Neutrophil (primary cell): ENCODE data around the gene ERN1.

Experiments
- H3K27ac ChIP-seq: fragments of 200-600 bp; sonication (generic); 2 replicates; pipeline ENCODE4 v1.5.1; 2016; ENCODE audit warnings: mild to moderate bottlenecking, moderate library complexity
- H3K27me3 ChIP-seq: fragments of 200-600 bp; sonication (generic); 2 replicates; pipeline ENCODE4 v1.6.0; 2016; ENCODE audit warnings: mild to moderate bottlenecking
- H3K36me3 ChIP-seq: fragments of 200-600 bp; sonication (generic); 2 replicates; pipeline ENCODE4 v1.5.1; 2017
- H3K4me1 ChIP-seq, 2 experiments: fragments of 200-600 bp in 1 of 2; sonication (generic) in 1 of 2; 1 replicate in 1 of 2; 2 replicates in 1 of 2; pipeline versions ENCODE4 v1.5.1 to v1.6.1; 2013 to 2016; ENCODE audit warnings: low read depth in 1 of 2, low read length in 1 of 2, mild to moderate bottlenecking in 1 of 2, moderate library complexity in 1 of 2; ENCODE audit not compliant: control insufficient read depth in 1 of 2, insufficient read depth in 1 of 2
- H3K4me3 ChIP-seq, 2 experiments: fragments of 200-600 bp in 1 of 2; sonication (generic) in 1 of 2; 1 replicate in 1 of 2; 2 replicates in 1 of 2; pipeline ENCODE4 v1.5.1; 2013 to 2016; ENCODE audit warnings: low read depth in 1 of 2, low read length in 1 of 2, mild to moderate bottlenecking in 1 of 2, moderate library complexity in 1 of 2
- H3K9me3 ChIP-seq: fragments of 200-600 bp; sonication (generic); 2 replicates; pipeline ENCODE4 v1.5.1; 2016
- TF ChIP-seq, protein P1 (sequence below): fragments of 200-600 bp; sonication (generic); IDR thresholded peaks from 2 replicates; pipeline ENCODE4 v1.5.1; 2016; ENCODE audit warnings: antibody characterized with exemption

Gene ERN1

DNA sequence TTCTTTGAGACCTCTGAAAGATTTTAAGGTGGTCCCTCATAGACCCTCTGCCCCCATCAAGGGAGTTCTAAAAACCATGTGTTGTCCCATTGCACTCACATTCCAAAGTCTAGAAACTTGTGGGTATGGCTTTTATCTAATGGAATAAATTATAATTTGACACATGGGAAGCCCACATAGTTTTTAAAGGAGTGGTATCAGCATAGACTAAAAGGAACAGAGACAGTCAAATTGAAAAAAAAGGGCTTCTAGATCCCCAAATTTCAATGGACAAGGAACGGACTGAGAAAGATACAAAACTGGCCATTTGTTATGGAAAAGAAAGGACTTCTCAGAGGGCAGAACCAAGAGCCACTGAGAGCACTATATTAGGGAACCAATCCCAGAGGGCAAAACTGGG lies 60.8 kb downstream of the ERN1 start:
- Histone ChIP-seq H3K4me3 (no peak overlapping the region), H3K27ac (no peak overlapping the region), H3K27me3 (no peaks in the 10 kb centered on the region), H3K36me3 (peaks cover 77% of the 10 kb centered on the region), H3K4me1 (peaks cover 9 to 11% of the 10 kb centered on the region in 2 experiments), H3K9me3 (no peaks in the 10 kb centered on the region)
- TF ChIP-seq, protein P1, sequence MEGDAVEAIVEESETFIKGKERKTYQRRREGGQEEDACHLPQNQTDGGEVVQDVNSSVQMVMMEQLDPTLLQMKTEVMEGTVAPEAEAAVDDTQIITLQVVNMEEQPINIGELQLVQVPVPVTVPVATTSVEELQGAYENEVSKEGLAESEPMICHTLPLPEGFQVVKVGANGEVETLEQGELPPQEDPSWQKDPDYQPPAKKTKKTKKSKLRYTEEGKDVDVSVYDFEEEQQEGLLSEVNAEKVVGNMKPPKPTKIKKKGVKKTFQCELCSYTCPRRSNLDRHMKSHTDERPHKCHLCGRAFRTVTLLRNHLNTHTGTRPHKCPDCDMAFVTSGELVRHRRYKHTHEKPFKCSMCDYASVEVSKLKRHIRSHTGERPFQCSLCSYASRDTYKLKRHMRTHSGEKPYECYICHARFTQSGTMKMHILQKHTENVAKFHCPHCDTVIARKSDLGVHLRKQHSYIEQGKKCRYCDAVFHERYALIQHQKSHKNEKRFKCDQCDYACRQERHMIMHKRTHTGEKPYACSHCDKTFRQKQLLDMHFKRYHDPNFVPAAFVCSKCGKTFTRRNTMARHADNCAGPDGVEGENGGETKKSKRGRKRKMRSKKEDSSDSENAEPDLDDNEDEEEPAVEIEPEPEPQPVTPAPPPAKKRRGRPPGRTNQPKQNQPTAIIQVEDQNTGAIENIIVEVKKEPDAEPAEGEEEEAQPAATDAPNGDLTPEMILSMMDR = no peak

DNA sequence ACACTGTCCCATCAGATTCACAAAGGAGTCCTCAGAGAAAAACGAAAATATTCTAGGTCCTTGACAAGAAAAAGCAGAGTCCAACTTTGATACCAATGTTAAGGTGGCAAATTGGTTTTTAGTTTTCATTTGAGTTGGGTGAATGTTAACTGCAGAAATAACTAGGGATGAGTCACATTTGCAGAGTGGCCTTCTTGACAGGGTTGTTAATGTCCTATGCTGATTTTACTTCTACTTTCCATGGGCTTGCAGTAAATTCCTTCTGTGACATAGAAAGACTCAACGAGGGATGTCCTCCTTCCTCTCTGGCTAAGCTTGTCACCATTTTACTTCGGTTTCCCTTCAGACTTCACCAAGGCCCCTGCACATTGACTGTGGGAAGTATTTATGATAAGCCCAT lies 62.3 kb downstream of the ERN1 start:
- no peak overlapping the region for H3K4me3 ChIP-seq
- no peaks in the 10 kb centered on the region for H3K9me3 ChIP-seq
- peaks cover 90% of the 10 kb centered on the region for H3K36me3 ChIP-seq
- H3K4me1 ChIP-seq = peaks cover 7 to 15% of the 10 kb centered on the region in 2 experiments
- no peak overlapping the region for H3K27ac ChIP-seq
- H3K27me3 ChIP-seq = no peaks in the 10 kb centered on the region
- TF ChIP-seq, protein P1 = no peak

DNA sequence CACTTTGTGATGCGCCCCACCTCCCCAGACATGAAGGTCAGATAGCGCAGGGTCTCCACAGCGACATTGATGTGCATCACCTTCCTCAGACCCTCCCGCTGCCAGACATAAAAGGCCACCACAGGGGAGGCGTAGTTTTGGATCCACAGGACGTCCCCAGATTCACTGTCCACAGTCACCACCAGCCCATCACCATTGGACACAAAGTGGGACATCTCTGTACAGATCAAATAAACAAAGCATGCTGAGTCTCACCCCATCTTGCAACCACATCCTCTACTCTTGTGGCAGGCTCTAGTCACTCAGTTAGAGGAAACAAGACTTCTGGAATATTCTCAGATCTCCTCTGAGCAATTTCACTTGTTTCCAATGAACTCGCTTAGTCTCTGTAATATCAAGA lies 63.2 kb downstream of the ERN1 start:
- Histone ChIP-seq H3K27ac (peak overlapping the region; percentile 25), H3K9me3 (no peaks in the 10 kb centered on the region), H3K4me3 (no peak overlapping the region), H3K36me3 (peaks cover 90% of the 10 kb centered on the region), H3K27me3 (no peaks in the 10 kb centered on the region), H3K4me1 (peaks cover 7 to 15% of the 10 kb centered on the region in 2 experiments)
- TF ChIP-seq, protein P1 = no peak

DNA sequence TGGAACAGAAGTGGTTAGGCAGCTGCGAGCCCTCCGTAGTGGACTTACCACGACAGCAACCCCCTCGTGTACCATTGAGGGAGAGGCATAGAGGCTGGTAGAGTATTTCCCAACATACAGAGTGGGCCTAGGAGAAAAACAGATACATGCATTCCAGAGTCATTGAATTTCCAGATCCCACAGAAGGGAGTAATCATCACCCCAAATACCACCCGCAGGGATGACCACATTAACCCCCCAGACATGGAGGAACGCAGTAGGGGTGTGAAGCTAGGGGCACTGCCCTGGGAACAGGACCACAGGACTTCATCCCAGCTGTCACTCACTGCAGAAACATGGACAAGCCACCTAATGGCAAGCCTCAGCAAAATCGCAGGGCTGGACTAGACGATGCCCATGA lies 64.8 kb downstream of the ERN1 start:
- H3K36me3 ChIP-seq = peaks cover 90% of the 10 kb centered on the region
- H3K27ac ChIP-seq = peak overlapping the region; percentile 75

DNA sequence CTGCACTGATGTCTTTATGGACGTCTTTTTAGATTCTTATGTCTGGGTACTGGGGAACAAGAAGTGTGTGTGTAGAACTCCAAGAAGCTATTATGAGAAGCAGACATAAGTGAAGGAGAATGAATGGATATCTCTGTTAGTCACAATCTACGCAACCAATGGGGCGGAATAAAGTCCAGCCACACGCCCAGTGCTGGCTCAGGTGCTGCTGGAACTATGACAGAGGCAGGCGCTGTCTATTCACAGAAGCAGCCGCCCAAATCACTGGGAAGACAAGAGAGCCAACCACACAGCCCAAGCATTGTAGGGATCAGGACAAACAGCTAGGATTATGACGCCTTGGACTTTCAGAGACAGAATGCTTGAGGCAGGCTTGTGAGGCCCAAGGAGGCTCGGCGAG lies 65.6 kb downstream of the ERN1 start:
- peaks cover 7 to 15% of the 10 kb centered on the region in 2 experiments for H3K4me1 ChIP-seq
- H3K4me3 ChIP-seq = no peak overlapping the region
- H3K27ac ChIP-seq = peak overlapping the region; percentile 75
- TF ChIP-seq, protein P1 = no peak
- H3K27me3 ChIP-seq = no peaks in the 10 kb centered on the region
- H3K36me3 ChIP-seq = peaks cover 90% of the 10 kb centered on the region
- no peaks in the 10 kb centered on the region for H3K9me3 ChIP-seq

More for the DNA sequence above, 64.8 kb downstream of the ERN1 start:
- TF ChIP-seq, protein P1 = no peak
- no peaks in the 10 kb centered on the region for H3K9me3 ChIP-seq
- no peak overlapping the region for H3K4me3 ChIP-seq
- no peaks in the 10 kb centered on the region for H3K27me3 ChIP-seq
- H3K4me1 ChIP-seq = peaks cover 7 to 15% of the 10 kb centered on the region in 2 experiments

DNA sequence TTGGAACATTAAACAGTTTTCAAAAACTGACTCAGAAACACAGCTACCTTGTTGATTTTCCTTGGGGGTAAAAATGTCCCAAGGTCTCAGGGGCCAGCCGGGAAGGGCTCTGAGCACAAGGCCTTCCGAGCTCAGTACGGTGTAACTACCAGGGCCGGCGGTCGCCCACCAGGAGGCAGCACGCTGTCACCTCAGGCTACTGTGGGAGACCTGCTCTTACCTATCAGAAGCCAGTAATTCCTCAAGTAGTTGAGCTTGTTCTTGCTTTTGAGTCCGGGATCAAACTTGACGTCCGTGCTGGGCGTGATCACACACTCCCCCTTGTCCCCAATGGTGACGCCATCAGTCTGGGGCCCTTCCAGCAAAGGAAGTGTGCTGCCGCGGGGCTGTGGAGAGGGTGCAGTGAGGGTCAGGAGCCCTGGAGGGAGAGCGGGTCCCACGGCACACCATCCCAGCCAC lies 66.1 kb downstream of the ERN1 start:
- H3K27me3 ChIP-seq = no peaks in the 10 kb centered on the region
- H3K27ac ChIP-seq = peak overlapping the region; percentile 75
- peaks cover 93% of the 10 kb centered on the region for H3K36me3 ChIP-seq
- no peak overlapping the region for H3K4me3 ChIP-seq
- TF ChIP-seq, protein P1 = peak; percentile 72
- no peaks in the 10 kb centered on the region for H3K9me3 ChIP-seq
- peaks cover 7 to 15% of the 10 kb centered on the region in 2 experiments for H3K4me1 ChIP-seq
